ENCODE measurements around the gene HS2ST1.

Gene HS2ST1

DNA sequence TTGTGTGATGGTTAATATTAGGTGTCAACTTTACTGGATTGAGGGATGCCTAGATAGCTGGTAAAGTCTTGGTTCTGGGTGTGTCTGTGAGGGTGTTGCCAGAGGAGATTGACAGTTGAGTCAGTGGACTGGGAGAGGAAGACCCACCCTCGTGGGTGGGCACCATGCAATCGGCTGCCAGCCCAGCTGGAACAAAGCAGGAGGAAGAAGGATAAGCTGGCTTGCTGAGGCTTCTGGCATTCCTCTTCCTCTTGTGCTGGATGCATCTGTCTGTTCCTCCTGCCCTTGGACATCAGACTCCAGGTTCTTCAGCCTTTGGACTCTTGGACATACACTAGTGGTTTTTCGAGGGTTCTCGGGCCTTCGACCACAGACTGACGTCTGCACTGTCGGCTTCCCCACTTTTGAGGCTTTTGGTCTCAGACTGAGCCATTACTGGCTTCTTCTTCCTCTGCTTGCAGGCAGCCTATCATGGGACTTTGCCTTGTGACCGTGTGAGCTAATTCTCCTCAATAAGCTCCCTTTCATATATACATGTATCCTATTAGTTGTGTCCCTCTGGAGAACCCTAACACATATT, 230.0 kb downstream of the HS2ST1 start:
- DNase-seq = no peak
- in situ Hi-C loops (cut with MboI; ENCODE audit: low pct_unique_long_range_greater_than_20kb, low sequenced_read_pairs) = loop anchor here (25.0 kb wide), 1 partner anchor 793 kb away; no protein-coding TSS in a partner anchor

DNA sequence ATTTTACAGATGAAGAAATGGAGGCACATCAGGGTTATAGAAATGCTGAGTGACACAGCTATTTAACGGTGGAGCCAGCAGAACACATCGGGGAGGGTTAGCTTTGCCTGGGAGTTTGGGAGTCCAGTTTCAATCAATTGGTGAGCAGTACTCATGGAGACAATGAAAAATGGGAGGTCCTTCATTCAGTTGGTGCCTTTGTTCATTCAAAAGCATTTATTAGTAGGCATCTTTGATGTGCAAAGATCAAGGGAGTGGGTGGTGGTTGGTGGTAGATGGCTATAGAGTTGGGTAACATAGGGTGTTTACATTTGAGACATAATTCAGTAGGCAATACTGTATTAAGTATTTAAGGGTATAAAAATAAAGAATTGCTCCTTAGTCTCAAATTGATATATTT, 230.5 kb downstream of the HS2ST1 start:
- DNase-seq = no peak
- in situ Hi-C loops (cut with MboI; ENCODE audit: low pct_unique_long_range_greater_than_20kb, low sequenced_read_pairs) = loop anchor here (25.0 kb wide), 1 partner anchor 792 kb away; no protein-coding TSS in a partner anchor

DNA sequence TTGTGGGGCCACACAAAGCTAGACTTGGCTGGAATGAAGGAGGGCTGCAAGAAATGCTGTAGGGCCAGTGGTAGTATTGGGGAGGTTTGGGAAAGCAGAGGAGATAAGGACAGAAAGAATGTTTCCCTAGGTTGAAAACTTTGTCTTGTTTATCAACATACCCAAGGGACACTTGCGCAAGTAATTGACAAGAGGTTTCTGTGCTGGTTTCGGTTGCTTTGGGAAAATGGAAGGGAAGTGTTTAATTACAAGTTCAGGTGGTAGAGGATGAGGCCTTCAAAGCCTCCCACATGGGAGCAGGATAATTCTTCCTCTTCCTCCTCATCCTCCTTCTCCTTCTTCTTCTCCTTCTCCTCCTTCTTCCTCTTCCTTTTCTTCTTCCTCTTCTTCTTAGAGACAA, 232.1 kb downstream of the HS2ST1 start:
- no peak for DNase-seq
- in situ Hi-C loops (cut with MboI; ENCODE audit: low pct_unique_long_range_greater_than_20kb, low sequenced_read_pairs) = loop anchor here (25.0 kb wide), 1 partner anchor 791 kb away; no protein-coding TSS in a partner anchor

DNA sequence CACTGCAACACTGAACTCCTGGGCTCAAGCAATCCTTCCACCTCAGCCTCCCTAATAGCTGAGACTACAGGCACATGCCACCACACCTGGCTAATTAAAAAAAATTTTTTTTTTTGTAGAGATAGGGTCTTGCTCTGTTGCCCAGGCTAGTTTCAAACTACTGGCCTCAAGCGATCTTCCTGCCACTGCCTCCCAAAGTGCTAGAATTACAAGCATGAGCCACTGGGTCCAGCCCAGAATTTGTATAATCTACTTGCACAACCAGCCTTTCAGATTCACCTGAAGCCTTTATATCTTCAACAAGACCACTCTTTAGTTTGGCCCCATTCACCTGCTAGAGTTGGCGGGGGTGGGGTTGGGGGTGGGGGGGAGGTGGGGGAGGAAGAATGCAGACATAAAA, 232.6 kb downstream of the HS2ST1 start:
- no peak for DNase-seq
- in situ Hi-C loops (cut with MboI; ENCODE audit: low pct_unique_long_range_greater_than_20kb, low sequenced_read_pairs) = loop anchor here (25.0 kb wide), 1 partner anchor 790 kb away; no protein-coding TSS in a partner anchor

DNA sequence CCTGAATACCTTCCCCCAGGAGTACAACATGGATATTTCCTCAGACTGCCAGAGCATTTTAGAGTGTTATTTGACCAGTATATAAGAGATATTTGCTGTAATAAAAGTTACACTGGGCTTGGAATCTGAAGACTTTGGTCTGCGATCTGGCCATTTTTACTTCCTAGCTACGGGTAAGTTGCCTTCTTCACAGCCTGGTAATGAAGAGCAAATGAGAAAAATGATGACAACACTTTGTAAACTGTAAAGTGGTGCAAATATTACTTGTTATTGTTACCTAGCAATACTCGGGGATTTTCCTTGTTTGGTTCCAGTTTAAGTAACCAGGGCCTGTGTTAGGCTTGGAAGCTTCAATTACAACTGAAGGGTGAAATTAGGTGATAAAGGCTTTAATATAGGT, 233.4 kb downstream of the HS2ST1 start:
- no peak for DNase-seq
- in situ Hi-C loops (cut with MboI; ENCODE audit: low pct_unique_long_range_greater_than_20kb, low sequenced_read_pairs) = loop anchor here (25.0 kb wide), 1 partner anchor 789 kb away; no protein-coding TSS in a partner anchor

DNA sequence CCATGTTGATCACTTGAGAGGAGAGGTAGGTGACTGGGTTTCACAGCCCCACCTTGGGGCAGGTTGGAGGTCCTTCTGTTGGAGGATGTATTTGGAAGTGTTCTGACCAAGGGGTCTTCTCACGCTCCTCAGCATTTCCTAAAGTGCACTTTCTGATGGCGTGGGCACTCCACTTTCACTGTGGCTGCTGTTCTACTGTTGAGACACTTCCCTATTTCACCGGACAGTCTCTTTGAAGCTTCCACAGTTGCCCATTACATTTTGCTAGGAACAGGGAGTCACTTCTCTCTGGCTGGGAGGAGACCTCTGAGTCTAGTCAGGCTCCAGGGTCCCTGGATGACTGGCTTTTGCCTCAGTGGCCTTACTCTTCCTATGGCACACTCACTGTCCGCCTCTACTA, 234.2 kb downstream of the HS2ST1 start:
- in situ Hi-C loops (cut with MboI; ENCODE audit: low pct_unique_long_range_greater_than_20kb, low sequenced_read_pairs) = loop anchor here (25.0 kb wide), 1 partner anchor 789 kb away; no protein-coding TSS in a partner anchor
- no peak for DNase-seq

DNA sequence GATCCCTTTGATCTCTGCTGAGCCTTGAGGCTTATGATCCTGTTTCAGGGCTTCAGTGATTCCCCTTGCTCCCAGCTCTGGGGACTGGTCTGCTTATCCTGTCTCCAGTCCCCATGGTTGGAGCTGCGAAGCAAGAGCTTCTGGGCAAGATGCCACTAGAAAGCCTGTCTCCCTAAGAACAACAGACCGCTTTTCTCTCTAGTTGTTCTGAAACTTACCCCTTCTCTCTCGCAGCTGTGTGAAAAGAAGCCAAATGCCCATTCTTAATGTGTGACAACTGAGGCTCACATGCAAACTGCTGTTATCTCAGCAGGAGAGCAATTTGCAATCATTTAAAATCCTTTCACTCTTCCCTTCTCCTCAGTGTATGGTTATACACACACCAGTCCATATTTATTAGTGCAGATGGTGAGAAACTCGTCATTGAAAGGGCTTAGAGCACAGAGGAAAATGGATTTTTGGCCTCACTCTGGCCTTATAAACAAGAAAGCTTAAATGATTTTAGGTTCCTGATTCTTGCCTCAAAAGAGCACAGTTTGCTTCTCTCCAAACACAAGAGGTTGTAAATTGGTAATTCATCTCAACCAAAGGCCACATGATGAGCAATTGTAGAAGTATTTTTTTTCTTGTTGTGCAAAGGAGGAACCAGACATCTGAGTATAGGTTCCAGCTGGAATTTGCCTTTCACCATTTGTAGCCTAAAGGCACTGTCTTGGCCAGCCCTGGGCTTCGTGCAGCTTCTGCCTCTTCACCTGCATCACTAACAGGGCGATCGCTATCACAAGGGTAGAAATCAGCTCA, 235.0 kb downstream of the HS2ST1 start:
- in situ Hi-C loops (cut with MboI; ENCODE audit: low pct_unique_long_range_greater_than_20kb, low sequenced_read_pairs) = loop anchor here (25.0 kb wide), 1 partner anchor 788 kb away; no protein-coding TSS in a partner anchor
- DNase-seq = no peak

DNA sequence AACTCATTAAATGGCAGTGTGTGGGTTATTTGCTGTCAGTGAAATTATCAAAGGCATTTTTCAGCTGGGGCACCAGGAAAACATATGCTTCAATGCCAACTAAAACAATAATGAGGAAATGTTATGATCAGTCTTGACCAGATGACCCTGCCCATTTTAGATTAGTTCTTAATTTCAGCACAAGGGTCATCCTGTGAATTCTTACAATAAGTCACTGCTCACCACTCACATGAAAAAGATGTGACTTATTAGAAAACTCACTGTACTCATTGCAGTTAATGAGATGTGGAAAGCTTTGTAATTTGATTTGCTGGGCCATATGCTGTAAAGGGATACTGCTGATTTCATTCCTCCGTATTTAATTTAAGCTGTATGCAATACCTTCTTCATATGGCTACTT, 235.7 kb downstream of the HS2ST1 start:
- no peak for DNase-seq
- in situ Hi-C loops (cut with MboI; ENCODE audit: low pct_unique_long_range_greater_than_20kb, low sequenced_read_pairs) = no loop called here

DNA sequence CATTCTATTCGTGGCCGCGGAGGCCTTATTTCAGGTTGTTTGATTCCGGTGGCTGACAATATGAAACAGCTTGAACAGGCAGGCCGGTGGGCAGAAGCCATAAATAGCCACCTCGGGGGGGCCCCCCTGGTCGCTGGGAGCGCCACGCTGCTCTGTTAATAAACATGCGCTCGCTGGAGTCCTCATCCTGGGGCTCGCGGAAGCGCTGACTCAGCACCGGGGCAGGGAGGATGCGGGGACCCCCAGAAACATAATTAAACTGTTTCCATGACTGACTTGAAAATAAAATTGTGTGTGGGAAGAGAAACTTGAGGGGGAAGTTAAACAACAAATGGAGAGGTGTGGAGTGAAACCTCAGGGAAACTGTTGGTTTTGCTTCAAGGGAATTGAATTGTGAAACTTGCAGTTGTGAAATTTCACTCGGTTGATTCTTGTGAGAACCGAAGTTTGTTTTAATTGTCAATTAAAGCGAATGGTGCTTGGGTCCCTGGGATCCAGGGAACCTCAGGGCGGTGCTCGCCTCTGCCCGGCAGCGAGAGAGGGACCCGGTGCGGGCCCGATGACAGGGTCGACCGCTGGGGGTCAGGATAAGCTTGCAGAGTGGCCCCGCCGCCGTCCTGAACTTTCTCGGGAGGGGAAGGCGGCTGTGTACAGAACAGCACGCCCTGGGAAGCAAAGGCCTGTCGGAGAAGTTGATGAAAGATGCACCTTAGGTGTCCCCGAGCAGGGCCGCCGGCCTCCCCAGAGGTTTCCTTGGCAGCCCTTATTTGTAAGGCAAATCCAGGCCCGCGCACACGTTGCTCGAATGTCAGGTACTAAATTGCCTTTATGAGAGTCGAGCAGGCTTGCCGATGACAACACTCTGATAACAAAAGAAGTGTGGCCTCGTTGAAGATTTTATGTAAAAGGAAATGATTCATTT, 237.3 kb downstream of the HS2ST1 start:
- DNase-seq = peak; percentile 77
- in situ Hi-C loops (cut with MboI; ENCODE audit: low pct_unique_long_range_greater_than_20kb, low sequenced_read_pairs) = no loop called here

DNA sequence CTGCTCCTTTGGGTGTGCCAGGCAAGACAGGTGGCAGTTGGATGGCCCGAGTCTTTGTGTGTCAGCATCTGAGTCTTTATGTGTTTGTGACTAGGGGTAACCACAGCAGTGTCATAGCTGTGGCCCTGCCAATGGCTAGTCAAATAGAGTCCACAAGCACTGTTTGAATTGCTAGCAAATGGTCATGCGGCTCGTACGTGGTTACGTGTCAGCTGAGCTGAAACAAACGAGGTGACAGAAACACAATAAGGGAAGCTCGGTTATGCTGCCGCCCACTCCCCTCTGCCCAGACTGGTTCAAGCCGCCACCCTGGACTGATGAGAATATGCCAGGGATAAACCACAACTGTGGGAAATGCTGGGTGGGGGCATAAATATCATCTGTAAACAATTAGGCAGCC, 239.9 kb downstream of the HS2ST1 start:
- DNase-seq = no peak
- in situ Hi-C loops (cut with MboI; ENCODE audit: low pct_unique_long_range_greater_than_20kb, low sequenced_read_pairs) = no loop called here

DNA sequence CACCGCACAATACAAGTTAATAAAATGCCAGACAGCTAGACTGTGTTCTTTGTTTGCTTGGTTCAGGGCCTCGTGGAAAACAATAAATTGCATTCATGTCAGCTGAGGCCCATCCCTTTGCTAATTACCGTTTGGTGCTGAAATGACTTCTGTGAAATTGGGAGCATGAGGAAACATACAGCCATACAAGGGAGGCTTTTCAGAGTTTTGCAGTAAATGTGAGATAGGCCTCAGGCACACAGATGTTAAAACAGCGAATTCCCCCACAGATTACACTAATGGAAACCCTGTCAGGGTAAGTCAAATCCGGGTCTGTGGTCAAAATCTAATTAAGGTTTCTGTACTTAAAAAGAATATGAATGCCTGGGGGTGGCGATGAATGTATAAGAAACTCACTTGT, 240.7 kb downstream of the HS2ST1 start:
- no peak for DNase-seq
- in situ Hi-C loops (cut with MboI; ENCODE audit: low pct_unique_long_range_greater_than_20kb, low sequenced_read_pairs) = no loop called here

DNA sequence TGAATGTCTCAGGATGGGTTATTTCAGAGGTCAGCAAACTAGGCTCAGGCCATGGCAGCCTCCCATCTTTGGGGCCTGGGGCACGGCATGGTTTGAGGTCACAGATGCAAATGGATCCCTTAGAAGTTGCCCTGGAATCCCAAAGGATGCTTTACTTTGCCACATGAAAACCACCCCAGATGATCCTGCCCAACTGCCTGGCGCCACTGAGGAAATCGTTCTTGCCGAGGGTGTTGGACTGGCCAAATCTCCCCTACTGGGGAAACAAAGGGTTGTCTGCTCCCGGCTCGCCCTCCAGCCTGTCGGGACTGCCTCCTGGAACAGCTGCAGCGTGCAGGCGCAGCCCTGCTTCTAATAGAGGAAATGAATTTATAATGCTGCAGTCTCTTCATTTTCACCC, 241.2 kb downstream of the HS2ST1 start:
- in situ Hi-C loops (cut with MboI; ENCODE audit: low pct_unique_long_range_greater_than_20kb, low sequenced_read_pairs) = no loop called here
- DNase-seq = no peak

DNA sequence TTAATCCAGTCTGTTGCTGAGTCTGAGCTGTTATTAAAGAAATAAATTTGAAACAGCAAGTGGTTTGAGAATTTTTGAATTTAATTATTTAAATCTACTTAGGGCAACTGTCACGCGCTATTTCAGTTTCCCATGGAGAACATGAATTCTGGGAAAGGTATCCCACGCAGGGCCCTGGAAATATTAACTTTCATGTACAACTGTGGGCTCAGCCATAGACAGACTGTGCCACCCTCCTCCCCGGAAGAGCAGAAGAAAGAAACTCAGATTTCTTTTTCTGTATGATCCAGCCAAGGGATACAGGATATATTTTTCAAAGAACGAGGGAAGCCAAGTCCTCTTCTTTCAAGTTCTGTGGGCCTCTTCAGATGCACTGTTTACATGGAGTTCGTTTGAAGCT, 241.7 kb downstream of the HS2ST1 start:
- no peak for DNase-seq
- in situ Hi-C loops (cut with MboI; ENCODE audit: low pct_unique_long_range_greater_than_20kb, low sequenced_read_pairs) = no loop called here

DNA sequence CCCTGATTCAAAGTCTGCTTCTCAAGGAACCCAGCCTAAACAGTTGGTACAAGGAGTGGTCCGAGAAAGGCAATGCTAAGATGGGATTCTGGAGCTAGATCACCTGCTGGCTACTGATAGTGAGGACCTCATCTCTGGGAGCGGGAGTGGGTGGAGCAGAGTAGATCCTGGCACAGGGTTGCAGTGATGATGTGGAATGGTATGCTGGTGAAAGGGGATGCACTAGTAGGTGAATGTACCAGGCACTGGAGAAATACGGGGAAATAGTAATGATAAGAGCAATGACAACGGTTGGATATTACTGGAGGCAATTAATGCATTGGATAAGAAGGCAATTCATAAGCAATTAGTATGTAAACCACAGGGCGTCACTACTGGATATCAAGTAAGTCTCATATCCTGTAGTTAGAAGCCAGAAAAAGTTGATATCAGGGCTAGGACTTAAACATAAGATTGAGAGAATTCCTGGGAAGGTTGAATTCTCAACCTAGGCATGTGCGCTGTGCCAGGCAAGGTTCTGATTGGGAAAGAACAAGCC, 245.0 kb downstream of the HS2ST1 start:
- in situ Hi-C loops (cut with MboI; ENCODE audit: low pct_unique_long_range_greater_than_20kb, low sequenced_read_pairs) = no loop called here
- DNase-seq = no peak
